Liver (tissue), 3 donors: Measurements from ENCODE around the gene SLC9C2.

Experiments used
- GABPA ChIP-seq, 2 donors: IDR thresholded peaks in 1 of 2; conservative IDR thresholded peaks in 1 of 2; 2 replicates each; pipeline ENCODE4 v1.6.1; 2016; ENCODE audit warnings: antibody characterized with exemption in 2 of 2, mild to moderate bottlenecking in 1 of 2, moderate library complexity in 1 of 2
- RAD21 ChIP-seq, 2 donors: IDR thresholded peaks; 2 replicates each; pipeline ENCODE4 v1.6.1; 2016; ENCODE audit warnings: antibody characterized with exemption in 2 of 2, mild to moderate bottlenecking in 2 of 2
- SP1 ChIP-seq: IDR thresholded peaks from 2 replicates; pipeline ENCODE4 v1.6.1; 2018; ENCODE audit warnings: antibody characterized with exemption, mild to moderate bottlenecking
- TAF1 ChIP-seq: conservative IDR thresholded peaks from 2 replicates; pipeline ENCODE4 v1.6.1; 2016; ENCODE audit warnings: antibody characterized with exemption, mild to moderate bottlenecking
- YY1 ChIP-seq: IDR thresholded peaks from 2 replicates; pipeline ENCODE4 v1.6.1; 2016; ENCODE audit warnings: antibody characterized with exemption, mild to moderate bottlenecking
- TF ChIP-seq, protein P1 (sequence below): fragments of 150-350 bp; IDR thresholded peaks from 2 replicates; pipeline ENCODE4 v1.5.1; 2017; ENCODE audit warnings: improper control_type of control experiment, low read depth, low read length; ENCODE audit not compliant: missing input control
- TF ChIP-seq, protein P2 (sequence below): IDR thresholded peaks from 2 replicates; pipeline ENCODE4 v1.6.1; 2016; ENCODE audit warnings: antibody characterized with exemption
- TF ChIP-seq, protein P3 (sequence below): IDR thresholded peaks from 2 replicates; pipeline ENCODE4 v1.6.1; 2016; ENCODE audit warnings: antibody characterized with exemption
- TF ChIP-seq, protein P4 (sequence below): IDR thresholded peaks from 2 replicates; pipeline ENCODE4 v1.6.1; 2016; ENCODE audit warnings: antibody characterized with exemption, mild to moderate bottlenecking
- donor health status: healthy.
- donor health status: healthy.

DNA sequence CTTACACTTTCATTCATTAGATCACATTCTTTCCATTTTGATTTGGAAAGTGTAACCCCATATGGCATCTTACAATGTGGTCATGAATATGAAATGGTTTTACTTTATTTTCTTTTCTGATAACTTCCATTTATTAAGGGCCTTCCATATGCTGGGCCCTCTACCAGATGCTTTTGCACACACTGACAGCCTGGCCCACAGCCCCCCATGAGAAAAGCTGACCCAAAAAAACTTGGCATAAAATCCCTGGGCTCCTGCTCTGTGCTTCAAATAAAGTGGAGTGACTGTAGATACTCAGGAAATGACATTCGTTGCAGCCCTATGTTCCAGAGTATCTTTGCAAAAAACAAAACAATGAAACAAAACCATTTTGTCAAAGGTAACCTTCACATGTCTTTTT lies 76.9 kb downstream of the SLC9C2 start:
- TF ChIP-seq, protein P1, sequence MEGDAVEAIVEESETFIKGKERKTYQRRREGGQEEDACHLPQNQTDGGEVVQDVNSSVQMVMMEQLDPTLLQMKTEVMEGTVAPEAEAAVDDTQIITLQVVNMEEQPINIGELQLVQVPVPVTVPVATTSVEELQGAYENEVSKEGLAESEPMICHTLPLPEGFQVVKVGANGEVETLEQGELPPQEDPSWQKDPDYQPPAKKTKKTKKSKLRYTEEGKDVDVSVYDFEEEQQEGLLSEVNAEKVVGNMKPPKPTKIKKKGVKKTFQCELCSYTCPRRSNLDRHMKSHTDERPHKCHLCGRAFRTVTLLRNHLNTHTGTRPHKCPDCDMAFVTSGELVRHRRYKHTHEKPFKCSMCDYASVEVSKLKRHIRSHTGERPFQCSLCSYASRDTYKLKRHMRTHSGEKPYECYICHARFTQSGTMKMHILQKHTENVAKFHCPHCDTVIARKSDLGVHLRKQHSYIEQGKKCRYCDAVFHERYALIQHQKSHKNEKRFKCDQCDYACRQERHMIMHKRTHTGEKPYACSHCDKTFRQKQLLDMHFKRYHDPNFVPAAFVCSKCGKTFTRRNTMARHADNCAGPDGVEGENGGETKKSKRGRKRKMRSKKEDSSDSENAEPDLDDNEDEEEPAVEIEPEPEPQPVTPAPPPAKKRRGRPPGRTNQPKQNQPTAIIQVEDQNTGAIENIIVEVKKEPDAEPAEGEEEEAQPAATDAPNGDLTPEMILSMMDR: no peak
- TF ChIP-seq RAD21 (IDR thresholded peaks at IDR 0.05) (no peak), SP1 (no peak), TAF1 (no peak), GABPA (IDR thresholded peaks at IDR 0.05 in 1 of 2, conservative IDR thresholded peaks at IDR 0.05 in 1 of 2) (no peak), YY1 (no peak)
- TF ChIP-seq, protein P2, sequence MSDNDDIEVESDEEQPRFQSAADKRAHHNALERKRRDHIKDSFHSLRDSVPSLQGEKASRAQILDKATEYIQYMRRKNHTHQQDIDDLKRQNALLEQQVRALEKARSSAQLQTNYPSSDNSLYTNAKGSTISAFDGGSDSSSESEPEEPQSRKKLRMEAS: no peak
- TF ChIP-seq, protein P3, sequence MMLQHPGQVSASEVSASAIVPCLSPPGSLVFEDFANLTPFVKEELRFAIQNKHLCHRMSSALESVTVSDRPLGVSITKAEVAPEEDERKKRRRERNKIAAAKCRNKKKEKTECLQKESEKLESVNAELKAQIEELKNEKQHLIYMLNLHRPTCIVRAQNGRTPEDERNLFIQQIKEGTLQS: no peak
- TF ChIP-seq, protein P4, sequence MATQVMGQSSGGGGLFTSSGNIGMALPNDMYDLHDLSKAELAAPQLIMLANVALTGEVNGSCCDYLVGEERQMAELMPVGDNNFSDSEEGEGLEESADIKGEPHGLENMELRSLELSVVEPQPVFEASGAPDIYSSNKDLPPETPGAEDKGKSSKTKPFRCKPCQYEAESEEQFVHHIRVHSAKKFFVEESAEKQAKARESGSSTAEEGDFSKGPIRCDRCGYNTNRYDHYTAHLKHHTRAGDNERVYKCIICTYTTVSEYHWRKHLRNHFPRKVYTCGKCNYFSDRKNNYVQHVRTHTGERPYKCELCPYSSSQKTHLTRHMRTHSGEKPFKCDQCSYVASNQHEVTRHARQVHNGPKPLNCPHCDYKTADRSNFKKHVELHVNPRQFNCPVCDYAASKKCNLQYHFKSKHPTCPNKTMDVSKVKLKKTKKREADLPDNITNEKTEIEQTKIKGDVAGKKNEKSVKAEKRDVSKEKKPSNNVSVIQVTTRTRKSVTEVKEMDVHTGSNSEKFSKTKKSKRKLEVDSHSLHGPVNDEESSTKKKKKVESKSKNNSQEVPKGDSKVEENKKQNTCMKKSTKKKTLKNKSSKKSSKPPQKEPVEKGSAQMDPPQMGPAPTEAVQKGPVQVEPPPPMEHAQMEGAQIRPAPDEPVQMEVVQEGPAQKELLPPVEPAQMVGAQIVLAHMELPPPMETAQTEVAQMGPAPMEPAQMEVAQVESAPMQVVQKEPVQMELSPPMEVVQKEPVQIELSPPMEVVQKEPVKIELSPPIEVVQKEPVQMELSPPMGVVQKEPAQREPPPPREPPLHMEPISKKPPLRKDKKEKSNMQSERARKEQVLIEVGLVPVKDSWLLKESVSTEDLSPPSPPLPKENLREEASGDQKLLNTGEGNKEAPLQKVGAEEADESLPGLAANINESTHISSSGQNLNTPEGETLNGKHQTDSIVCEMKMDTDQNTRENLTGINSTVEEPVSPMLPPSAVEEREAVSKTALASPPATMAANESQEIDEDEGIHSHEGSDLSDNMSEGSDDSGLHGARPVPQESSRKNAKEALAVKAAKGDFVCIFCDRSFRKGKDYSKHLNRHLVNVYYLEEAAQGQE: no peak
